LHCN-M2 (cell line): ENCODE data around the gene TMEM198. TPM values are rescaled to one million over a fixed set of nuclear protein-coding genes. Genes with fewer than 3 reads are reported as not detected.

Experiments
- DNase-seq: peaks from one replicate; pipeline ENCODE4 v3.0.0-alpha.2; 2012; ENCODE audit warnings: low read depth
- total RNA-seq: library from RNA; depleted of rRNA; stranded (reverse); fragments of >200 nt; gene quantifications from 2 replicates; pipeline ENCODE4 v1.2.3, GENCODE V29; 2014

TMEM198 gene
- total RNA-seq, 1 experiment from 2014 or later: 4.2 TPM

DNA sequence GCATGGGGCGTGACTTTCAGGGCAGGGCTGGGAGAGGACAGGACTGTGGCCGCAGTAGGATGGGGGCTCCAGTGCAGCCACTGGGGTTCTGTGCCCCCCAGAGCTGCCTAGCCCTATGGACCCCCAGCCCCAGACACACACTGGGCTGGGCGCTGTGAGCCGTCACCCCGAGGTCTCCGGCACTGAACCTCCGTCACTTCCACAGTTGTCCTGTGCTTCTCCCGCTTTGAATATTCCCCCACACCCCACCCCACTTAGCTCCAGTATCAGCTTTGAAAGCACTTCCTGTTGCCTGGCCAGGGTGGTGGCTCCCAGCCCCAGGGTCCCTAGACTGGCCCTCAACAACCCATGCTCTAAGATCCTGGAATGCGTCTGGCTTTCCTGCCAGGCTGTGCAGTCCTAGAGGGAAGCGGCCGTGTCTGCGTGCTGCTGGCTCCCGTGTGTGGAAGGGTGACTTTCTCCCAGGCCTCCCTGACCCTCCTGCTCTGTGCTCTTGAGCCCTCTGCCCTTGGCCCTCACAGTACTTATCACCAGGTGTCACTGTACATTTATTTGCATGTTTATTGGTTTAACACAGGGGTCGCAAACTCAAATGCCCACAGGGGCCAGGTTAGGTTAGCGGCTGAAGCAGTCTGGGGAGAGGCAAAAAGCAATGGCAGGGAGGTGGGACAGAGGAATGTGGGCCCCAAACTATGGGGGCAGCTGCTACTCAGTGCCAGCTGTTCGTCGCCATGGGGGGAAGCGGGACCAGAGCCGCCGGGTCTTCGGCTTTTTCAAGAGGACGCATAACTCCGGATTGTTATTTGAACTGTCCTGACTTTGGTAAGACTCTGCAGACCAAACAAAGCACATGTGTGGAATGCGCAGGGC lies 17.6 kb downstream of the TMEM198 start:
- DNase-seq: no peak

DNA sequence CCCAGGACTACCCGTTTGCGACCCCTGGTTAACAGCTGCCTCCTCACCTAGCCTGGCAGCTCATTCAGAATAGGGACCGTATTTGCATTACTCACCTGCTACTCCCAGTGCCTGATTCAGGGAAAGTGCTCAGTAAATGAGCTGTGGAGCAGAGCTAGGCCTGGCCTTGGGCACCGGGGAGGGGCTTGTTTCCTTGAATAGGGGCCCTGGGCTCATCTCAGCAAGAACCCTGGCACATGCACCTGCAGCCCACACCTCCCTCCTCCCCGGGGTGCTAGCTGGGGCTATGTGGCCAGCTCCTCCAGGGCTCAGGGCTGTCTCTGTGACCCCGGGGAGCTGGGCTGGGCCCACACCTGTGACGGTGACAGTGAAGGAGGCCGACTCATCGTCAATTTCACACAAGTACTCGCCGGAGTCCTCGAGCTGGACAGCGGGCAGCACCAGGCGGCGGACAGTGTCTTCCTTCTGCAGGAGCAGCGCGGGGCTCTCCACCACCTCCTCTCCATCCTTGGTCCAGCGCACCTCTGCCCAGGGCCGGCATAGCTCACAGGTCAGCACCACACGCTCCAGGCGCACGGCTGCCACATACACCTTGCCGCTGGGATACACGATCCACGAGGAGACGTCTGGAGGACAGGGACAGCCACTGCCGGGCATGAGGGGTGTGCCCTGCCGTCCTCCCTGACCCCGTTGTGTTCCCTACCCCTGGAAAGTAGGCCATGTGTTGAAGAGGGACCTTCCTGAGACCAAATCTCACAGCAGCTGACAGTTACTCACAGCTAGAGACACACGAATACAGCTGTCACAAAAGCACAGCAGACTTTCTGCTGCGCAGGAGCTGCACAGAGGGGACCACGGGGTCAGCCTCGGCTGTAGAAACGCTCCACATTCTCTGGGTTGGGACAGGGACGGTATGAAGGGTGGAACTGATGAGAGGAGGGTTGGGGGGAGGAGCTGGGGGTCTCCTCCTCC lies 18.5 kb downstream of the TMEM198 start:
- no peak for DNase-seq

- no peak for DNase-seq
Observed at GRCh38 chr2:219563271-219563928, 19.6 kb downstream of the TMEM198 start.

DNA sequence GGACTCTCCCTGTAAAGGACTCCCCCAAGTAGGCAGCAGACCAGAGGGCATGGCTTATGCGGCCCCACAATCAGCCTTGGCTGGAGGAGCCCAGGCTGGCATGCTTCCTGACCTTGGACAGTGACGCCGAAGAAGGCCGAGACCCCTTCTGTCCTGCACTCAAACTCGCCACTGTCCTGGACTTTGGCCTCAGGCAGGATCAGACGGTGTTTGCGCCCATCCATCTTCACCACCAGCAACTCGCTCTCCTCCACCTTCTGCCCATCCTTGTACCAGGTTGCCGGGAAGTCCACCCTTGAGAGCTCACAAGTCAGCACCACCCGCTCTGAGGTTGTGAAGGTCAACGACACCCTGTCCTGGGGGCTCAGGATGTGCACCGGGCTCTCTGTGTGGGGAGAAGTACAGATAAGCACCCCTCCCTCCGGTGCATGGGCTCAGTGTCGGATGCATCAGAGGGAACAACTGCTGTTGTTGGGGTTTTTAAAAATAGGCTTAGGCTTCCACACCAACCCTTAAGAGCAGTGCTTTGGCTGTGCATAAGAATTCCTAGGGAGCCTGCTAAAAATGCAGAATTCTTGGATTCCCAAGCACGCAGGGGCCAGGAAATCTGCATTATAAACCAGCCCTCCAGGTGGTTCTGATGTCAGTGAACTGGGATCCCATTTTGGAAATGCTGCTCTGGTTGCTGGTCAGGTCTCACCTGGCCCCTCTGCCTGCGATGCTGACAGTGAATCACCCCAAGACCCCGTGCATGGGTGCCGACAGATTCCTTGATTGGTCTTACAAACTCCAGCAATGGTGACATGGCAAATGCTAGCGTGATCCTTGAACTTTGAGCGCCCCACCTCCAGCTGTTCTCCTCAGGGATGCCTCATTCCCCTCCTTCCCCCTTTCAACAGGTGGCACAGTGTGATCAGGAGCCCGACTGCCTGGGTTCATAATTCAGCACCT lies 21.6 kb downstream of the TMEM198 start:
- no peak for DNase-seq

GRCh38 chr2:219566640-219567039 lies 22.8 kb downstream of the TMEM198 start:
- DNase-seq: no peak

DNA sequence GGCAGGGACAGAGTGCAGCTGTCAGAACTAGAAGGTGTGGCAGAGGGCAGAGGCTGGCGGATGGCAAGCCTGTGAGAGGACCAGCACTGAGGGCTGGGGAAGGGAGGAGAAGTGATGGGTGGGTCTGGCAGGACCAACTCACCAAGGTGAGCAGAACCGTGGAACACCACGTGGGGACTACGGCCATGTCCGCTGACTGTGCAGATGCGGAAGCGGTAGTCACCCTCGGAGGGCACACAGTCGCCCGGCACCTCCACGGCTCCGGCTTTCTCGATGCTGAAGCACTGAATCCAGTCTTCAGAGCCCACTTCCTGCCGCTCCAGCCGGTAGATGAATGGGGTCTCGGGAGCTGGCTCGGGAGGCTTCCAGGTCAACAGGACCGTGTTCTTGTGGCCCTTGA lies 23.3 kb downstream of the TMEM198 start:
- DNase-seq: no peak

DNA sequence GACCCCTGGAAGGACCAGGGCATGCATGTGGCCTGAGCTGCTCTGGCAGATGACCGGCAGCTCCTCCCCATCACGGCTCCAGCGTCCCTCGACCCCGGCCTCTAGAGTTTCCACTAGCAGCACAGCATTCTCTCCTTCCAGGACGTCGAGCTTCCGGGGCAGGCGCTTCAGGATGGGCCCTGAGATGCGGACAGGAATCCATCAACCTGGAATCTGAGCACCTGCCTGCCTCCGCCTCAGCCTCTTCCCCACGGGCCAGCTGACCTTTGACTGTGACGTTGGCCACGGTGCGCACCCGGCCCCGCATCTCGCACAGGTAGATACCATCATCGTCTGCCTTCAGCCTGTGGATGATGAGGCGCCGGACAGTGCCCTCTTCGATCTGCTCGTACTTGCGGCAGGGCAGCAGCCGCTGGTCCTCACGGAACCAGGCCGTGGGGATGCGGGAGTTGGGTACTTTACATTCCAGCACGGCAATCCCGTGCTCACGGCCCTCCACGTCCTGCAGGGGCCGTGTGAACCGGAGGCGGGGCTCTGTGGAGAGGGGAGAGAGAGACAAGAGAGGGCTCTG lies 24.0 kb downstream of the TMEM198 start:
- DNase-seq: no peak

GRCh38 chr2:219569041-219569440 lies 25.2 kb downstream of the TMEM198 start:
- DNase-seq: no peak

DNA sequence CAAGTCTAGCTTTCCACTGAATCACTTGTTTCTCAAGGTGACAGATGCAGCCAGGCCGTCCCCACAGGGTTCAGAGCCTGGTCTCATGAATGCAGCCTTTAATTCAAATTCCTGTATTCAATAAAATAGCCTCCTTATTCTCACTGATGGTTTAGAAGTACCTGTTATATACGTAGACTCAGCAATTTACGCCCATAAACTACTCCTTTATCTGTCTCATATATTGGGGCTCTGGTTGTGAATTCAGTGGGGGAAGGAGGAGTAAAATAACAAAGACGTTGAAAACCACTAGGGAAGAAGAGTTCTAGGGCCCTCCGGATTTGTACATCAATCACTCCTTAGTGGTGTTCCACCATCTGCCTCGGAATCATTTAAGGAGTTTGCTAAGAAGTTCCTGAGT lies 25.8 kb downstream of the TMEM198 start:
- DNase-seq: no peak

DNA sequence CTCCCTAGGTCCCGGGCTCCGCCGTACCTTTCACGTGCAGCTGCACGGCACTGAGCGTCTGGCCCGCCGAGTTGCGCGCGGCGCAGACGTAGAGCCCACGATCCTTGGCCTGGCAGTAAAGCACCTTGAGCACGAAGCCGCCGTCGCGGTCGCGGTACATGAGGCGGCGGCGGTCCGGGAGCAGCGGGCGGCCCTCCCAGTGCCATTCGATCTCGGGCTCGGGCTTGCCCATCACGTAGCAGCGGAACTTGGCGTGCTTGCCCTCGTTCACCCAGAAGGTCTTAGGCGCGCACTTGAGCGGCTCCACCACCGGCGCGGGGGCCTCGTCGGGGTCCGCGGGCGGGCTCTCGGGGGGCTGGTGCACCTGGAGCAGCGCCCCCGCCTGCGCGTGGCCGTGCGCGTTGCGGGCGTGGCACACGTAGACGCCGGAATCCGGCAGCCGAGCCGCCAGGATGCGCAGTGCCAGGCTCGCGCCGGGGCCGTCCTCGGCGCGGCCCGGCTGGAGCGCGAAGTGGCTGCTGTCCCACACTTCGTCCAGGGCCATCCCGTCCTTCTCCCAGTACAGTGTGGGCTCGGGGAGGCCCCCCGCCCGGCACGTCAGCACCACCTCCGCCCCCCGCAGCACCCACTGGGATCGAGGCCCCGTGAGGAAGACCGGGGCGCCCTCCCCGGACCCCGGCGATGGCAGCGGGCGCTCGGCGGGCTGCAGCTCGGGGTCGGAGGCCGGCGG lies 26.5 kb downstream of the TMEM198 start:
- DNase-seq: peak; percentile 22

DNA sequence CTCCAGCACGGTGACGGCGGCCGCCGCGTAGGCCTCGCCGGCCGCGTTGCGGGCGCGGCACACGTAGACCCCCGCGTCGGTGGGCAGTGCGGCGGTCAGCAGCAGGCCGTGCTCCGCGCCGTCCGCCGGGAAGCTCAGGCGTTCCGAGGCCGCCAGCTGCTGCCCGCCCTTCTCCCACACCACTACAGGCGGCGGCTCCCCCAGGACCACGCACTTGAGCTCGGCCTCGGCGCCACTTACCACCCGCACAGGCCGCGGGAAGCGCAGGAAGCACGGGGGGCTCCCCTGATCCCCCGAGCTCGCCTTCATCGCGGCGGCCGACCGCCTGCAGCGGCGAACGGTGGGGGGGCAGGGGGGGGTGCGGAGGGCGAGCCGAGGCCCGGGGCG lies 27.1 kb downstream of the TMEM198 start:
- peak; percentile 11 for DNase-seq

DNA sequence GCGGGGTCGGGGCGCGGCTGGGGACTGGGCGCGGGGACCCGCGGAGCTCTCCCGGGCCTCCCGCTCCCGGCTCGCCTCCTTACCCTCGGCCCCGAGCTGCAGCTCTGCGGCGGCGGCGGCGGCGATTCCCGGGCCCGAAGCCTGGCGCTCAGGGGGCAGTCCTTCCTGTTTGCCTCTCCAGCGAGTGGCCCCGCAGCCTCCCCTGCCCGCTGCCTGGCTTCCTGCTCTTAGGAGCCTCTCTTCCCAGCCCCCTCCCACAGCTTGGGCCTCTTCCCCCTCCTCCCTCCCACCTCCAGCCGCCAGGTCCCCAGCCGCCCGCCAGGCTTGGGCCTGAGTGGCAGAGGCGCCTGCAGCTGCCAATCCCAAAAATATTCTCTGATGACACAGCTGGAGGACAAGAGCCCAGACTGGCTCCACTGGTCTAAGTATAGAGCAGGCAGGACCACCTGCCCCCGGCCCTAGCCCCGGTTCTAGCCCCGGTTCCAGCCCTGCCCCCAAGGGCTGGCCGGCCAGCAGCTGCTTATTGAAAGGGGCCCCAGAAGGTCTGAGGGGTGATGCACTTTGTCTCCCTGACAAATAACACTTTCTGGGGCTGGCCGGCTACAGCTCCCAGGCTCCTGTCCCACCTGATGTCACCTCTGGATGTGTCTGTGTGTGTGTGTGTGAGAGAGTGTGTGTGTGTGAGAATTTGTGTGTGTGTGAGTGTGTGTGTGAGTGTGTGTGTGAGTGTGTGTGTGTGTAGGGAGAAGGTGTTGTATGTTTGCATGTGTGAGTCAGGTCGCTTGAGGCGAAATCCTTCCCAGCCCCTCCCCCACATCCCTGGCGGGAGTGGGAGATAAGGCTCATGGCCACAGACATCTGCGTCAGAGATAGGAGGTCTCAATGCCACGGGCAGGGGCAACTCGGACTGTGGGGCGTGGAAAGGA lies 27.7 kb downstream of the TMEM198 start, which contains the start of gene OBSL1:
Gene OBSL1 (minus strand): TSS at position 229 of the 926 bp plus-strand sequence. CDS start 307 bp downstream, outside the sequence.
- DNase-seq: peak; percentile 81

- no peak for DNase-seq
Observed at GRCh38 chr2:219572237-219573001, 28.6 kb downstream of the TMEM198 start, which contains the start of gene INHA. Gene INHA, plus strand, starts transcription at chr2:219572310. Its CDS starts 65 bp downstream, at chr2:219572375.

- DNase-seq: no peak
Observed at GRCh38 chr2:219573166-219573565, 29.3 kb downstream of the TMEM198 start.

- DNase-seq: no peak
Observed at GRCh38 chr2:219574484-219575311, 30.9 kb downstream of the TMEM198 start.
